ENCODE measurements around the gene CETP. TPM values are rescaled to one million over a fixed set of nuclear protein-coding genes. Genes with fewer than 3 reads are reported as not detected.

CETP gene
- total and polyA plus RNA-seq, 9 of the 15 experiments (the other 6 are each of a cell fraction or from before 2014, with no cell fraction given), result 0.07 to 0.11 TPM; not detected in 7

GRCh38 chr16:56994311-56994710 is 32.6 kb downstream of the CETP start:
- intact Hi-C loops (cut with micrococcal nuclease), result no loop called here
- Histone ChIP-seq H3K4me1 (replicated peaks in 1 of 2; ENCODE audit: control insufficient read depth in 2 of 2, insufficient read depth in 2 of 2, low read length in 2 of 2) (peaks cover 0 to 10% of the 10 kb centered on the region in 2 experiments; a peak in 3 of 5 replicates), H3K4me3 (no peak overlapping the region)
- TF ChIP-seq NCOA6 (IDR thresholded peaks at IDR 0.05) (no peak), BRCA1 (IDR thresholded peaks at IDR 0.05) (no peak), BRCA1 (CRISPR knock-in tag; IDR thresholded peaks at IDR 0.05) (no peak), ZFPM2 (CRISPR knock-in tag; IDR thresholded peaks at IDR 0.05) (no peak), ZNF354B (CRISPR knock-in tag; IDR thresholded peaks at IDR 0.05) (no peak), GTF2A2 (tag; IDR thresholded peaks at IDR 0.05) (no peak), KDM4B (IDR thresholded peaks at IDR 0.05; ENCODE audit: borderline replicate concordance in 2 of 2, low read depth in 1 of 2) (no peak), ZNF436 (CRISPR knock-in tag; IDR thresholded peaks at IDR 0.05) (no peak), RBBP5 (IDR thresholded peaks at IDR 0.05; ENCODE audit: borderline replicate concordance, insufficient read depth, low read length, poor library complexity, severe bottlenecking) (no peak), ZNF212 (CRISPR knock-in tag; IDR thresholded peaks at IDR 0.05) (no peak), SMAD2 (IDR thresholded peaks at IDR 0.05; ENCODE audit: low read depth, low read length) (no peak), HMG20A (CRISPR knock-in tag; conservative IDR thresholded peaks at IDR 0.05) (no peak), ZNF311 (CRISPR knock-in tag; IDR thresholded peaks at IDR 0.05) (no peak)
- TF ChIP-seq, protein P1, sequence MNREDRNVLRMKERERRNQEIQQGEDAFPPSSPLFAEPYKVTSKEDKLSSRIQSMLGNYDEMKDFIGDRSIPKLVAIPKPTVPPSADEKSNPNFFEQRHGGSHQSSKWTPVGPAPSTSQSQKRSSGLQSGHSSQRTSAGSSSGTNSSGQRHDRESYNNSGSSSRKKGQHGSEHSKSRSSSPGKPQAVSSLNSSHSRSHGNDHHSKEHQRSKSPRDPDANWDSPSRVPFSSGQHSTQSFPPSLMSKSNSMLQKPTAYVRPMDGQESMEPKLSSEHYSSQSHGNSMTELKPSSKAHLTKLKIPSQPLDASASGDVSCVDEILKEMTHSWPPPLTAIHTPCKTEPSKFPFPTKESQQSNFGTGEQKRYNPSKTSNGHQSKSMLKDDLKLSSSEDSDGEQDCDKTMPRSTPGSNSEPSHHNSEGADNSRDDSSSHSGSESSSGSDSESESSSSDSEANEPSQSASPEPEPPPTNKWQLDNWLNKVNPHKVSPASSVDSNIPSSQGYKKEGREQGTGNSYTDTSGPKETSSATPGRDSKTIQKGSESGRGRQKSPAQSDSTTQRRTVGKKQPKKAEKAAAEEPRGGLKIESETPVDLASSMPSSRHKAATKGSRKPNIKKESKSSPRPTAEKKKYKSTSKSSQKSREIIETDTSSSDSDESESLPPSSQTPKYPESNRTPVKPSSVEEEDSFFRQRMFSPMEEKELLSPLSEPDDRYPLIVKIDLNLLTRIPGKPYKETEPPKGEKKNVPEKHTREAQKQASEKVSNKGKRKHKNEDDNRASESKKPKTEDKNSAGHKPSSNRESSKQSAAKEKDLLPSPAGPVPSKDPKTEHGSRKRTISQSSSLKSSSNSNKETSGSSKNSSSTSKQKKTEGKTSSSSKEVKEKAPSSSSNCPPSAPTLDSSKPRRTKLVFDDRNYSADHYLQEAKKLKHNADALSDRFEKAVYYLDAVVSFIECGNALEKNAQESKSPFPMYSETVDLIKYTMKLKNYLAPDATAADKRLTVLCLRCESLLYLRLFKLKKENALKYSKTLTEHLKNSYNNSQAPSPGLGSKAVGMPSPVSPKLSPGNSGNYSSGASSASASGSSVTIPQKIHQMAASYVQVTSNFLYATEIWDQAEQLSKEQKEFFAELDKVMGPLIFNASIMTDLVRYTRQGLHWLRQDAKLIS (CRISPR knock-in tag; IDR thresholded peaks at IDR 0.05), result no peak

More at GRCh38 chr16:56994311-56994710, 32.6 kb downstream of the CETP start:
- DNase-seq (ENCODE audit: extremely low read depth in 1 of 4, low spot score in 3 of 4) (no peak), FAIRE-seq (no peak), ATAC-seq (no peak)
- peaks cover 24 to 39% of the 10 kb centered on the region in 2 experiments for H3K27me3 ChIP-seq (ENCODE audit: control insufficient read depth in 2 of 2, insufficient read depth in 2 of 2, low read length in 2 of 2)
- H4K20me1 ChIP-seq (replicated peaks; ENCODE audit: control insufficient read depth, insufficient read depth, low read length), result no peaks in the 10 kb centered on the region
- H3K79me2 ChIP-seq (ENCODE audit: control insufficient read depth, insufficient read depth, low read length), result no peaks in the 10 kb centered on the region
- no peaks in the 10 kb centered on the region for H3K36me3 ChIP-seq (ENCODE audit: control insufficient read depth, insufficient read depth, low read length)
- no peak overlapping the region for H3K4me2 ChIP-seq (ENCODE audit: insufficient read depth, low read length)
- no peak overlapping the region for H3K27ac ChIP-seq (ENCODE audit: extremely low read depth, low read depth, low read length)
- no TSS peak for BruUV-seq (replicated peaks)
- POLR2A ChIA-PET, result interaction anchor here (1.0 kb wide), 1 partner anchor 9 kb away, joined by 3 read pairs; no protein-coding TSS in a partner anchor
- WGBS (ENCODE audit: insufficient coverage, low coverage, missing lambda C conversion rate), result 0% methylated on average over 5 of the region's 5 CpGs
- CTCF ChIA-PET (ENCODE audit: low intra/inter-chr PET ratio), result no interaction called here
- H2AFZ ChIP-seq (ENCODE audit: low read depth, low read length), result no peak overlapping the region
- in situ Hi-C loops (cut with MboI), result no loop called here
- no peaks in the 10 kb centered on the region for H3K9me1 ChIP-seq (ENCODE audit: control insufficient read depth, insufficient read depth, low read length)
- H3K9me3 ChIP-seq (replicated peaks; ENCODE audit: control insufficient read depth, insufficient read depth, low read depth, low read length), result no peaks in the 10 kb centered on the region
- H3K9ac ChIP-seq (ENCODE audit: insufficient read depth in 1 of 2, low read depth in 2 of 2, low read length in 2 of 2), result no peak overlapping the region

Data from K562 (cell line).